Measurements from ENCODE around the gene SHANK1.
"Not testable (repeated sequence)": the region's sequence is repeated elsewhere in the genome, so short reads cannot be mapped to it uniquely, and the experiment has no call there.

SHANK1 gene

GRCh38 chr19:50719566-50719965 is at the start of gene SHANK1:
SHANK1 (minus strand) TSS chr19:50719802; CDS start chr19:50716919, 2,883 bp downstream.
- no peak for DNase-seq

GRCh38 chr19:50768277-50768676 is 48.7 kb upstream of the SHANK1 start:
- no peak for DNase-seq

- DNase-seq = not testable (repeated sequence)
Observed at GRCh38 chr19:50767263-50767662, 47.7 kb upstream of the SHANK1 start.

- not testable (repeated sequence) for DNase-seq
Observed at GRCh38 chr19:50766746-50767145, 47.1 kb upstream of the SHANK1 start.

DNA sequence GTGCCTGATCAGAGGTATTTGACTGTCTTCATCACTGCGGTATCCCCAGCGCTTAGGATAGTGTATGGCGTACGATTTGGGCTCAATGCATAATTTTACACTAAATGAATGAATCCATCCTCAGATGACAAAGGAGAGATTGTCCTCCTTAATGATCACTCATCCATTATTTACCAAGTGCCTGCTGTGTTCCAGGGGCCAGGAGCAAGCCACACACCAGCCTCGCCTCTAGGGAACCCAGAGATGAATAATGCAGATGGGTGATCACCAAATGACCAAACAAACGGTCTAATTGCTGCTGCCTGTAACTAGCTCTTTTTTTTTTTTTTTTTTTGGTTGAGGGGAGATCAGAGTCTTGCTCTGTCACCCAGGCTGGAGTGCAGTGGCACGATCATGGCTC is 44.8 kb upstream of the SHANK1 start:
- no peak for DNase-seq

DNA sequence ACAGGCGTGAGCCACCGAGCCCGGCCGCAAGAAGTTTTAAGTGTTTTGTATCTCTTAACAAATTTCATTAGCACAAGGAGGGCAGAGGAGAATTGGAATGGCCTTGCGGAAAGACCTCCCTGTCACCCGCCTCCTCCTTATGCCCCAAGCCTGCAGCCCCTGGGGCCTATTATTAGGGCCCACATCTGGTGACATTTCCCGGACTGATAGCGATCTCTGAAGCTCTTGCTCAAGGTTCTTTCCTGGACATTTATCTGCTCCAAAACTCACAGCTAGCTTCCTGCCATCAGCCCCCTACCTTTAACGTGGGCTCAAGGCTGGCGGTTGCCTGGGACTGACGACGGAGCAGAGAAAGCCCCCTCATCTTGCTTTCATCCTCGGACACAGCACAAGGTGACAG is 43.9 kb upstream of the SHANK1 start:
- DNase-seq = not testable (repeated sequence)

- not testable (repeated sequence) for DNase-seq
Observed at GRCh38 chr19:50761501-50761900, 41.9 kb upstream of the SHANK1 start.

- no peak for DNase-seq
Observed at GRCh38 chr19:50759886-50760285, 40.3 kb upstream of the SHANK1 start.

GRCh38 chr19:50759076-50759475 is 39.5 kb upstream of the SHANK1 start:
- not testable (repeated sequence) for DNase-seq

GRCh38 chr19:50757624-50758023 is 38.0 kb upstream of the SHANK1 start:
- not testable (repeated sequence) for DNase-seq

DNA sequence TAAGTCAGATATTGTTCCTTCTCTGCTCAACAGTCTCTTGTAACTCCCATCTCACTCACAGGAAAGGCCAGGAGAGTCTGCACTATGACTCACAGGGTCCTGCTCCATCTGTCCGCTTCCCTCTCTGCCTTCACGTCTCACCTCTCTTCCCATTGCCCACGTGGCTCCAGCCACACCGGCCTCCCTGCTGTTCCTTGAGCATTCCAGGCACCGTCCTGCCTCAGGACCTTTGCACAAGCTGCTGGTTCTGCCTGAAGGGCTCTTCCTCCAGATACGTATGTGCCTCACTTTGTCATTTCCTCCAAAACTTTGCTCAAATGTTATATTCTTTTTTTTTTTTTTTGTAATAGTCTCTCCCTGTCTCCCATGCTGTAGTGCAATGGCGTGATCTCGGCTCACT is 36.6 kb upstream of the SHANK1 start:
- not testable (repeated sequence) for DNase-seq

- no peak for DNase-seq
Observed at GRCh38 chr19:50753879-50754278, 34.3 kb upstream of the SHANK1 start.

DNA sequence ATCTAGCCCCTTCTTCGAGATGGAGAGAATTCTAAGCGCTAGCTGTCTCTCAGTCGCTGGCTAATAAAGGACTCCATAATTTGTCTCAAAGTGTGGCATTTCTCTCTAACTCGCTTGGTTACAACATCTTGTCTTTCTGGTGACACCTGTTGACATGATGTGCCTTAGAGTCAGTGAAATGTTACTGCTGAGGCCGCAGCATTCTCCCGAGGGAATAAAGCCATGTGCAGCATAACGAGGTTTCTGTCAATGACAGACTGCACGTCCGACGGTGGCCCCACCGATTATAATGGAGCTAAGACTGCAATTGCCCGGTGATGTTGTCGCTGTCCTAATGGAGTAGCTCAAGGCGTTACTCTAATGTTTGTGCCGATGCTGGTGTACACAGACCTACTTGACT is 30.4 kb upstream of the SHANK1 start:
- no peak for DNase-seq

- no peak for DNase-seq
Observed at GRCh38 chr19:50749490-50749889, 29.9 kb upstream of the SHANK1 start.

GRCh38 chr19:50747141-50747540 is 27.5 kb upstream of the SHANK1 start:
- DNase-seq = not testable (repeated sequence)

DNA sequence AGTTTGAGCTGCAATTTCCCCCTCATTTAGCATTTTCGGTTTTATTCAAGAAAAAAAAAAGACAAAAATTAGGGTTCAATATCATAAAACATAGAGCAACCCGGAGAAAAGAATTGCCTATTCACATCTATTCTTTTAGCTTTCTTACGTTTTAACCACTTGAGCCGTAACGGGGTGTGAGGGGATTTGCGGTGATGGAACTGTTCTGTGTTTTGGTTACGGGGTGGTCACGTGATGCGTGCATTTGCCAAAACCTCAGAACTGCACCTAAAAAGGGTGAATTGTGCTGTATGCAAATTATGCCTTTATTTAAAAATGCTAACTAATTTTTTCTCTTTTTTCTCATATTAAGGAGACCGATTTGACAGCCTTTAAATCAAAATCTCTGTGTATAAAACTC is 25.6 kb upstream of the SHANK1 start:
- no peak for DNase-seq

DNA sequence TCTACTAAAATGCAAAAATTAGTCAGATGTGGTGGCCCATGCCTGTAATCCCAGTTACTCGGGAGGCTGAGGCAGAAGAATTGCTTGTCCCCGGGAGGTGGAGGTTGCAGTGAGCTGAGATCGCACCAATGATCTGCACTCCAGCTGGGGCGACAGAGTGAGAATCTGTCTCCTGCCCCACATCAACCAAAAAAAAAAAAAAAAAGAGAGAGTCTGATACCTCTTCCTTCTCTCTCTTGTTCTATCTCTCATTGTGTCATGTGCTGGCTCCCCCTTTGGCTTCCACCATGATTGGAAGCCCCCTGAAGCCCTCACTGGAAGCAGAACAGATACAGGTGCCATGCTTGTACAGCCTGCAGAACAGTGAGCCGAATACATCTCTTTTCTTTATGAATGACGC is 23.9 kb upstream of the SHANK1 start:
- DNase-seq = no peak

- DNase-seq = no peak
Observed at GRCh38 chr19:50741179-50741933, 21.8 kb upstream of the SHANK1 start.

DNA sequence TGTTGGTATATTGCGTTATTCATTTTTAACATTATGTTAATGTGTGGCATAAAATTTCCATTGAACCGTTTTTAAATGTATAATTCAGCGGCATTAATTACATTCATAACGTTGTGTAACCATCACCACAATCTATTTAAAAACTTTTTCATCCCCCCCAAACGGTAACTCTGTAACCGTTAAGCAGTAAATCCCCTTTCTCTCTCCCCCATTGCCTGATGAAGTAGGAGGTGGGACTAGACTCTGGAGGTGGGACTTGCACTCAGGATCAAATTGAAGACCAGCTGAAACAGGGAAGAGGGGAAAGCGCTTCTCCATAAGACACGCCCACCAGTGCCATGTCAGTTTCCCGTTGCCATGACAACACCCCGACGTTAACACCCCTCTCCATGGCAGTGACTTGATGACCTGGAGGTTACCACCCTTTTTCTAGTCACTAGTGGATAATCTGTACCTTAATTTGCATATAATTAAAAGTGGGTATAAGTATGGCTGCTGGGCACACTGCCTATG is 20.4 kb upstream of the SHANK1 start:
- DNase-seq = no peak

DNA sequence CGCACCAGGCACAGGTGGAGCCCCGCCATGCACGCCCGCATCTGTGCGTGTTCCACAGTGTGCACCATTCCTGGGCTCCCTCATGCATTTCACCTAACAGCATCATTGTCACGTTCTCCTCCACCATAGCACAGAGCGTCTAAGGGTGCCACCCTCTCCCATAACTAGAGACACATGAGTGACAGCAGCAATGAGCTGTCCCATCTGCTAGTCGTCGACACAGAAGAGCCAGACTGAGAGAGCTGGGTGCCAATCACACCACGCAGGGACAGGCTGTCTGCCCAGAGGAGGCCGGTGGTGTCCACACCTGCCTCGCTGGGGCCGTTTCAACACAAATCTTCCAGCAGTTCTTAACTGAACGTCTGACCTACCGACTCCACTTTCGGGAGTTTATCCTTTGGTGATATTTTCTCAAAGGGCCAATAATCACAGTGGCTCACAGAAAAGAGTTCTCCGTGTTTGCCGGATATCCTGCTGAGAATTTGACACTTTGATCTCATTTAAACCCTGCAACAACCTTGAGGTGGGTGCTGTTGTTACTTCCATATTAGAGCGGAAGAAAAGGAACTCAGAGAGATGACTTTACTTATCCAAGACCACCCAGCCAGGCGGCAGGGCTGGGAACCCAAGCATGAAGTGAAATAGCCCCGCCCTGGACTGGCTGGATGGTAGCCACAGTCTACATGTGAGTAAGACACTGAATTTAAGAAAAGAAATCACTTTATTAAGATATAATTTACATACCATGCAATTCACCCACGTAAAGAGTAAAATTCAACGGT is 19.7 kb upstream of the SHANK1 start:
- DNase-seq = no peak

DNA sequence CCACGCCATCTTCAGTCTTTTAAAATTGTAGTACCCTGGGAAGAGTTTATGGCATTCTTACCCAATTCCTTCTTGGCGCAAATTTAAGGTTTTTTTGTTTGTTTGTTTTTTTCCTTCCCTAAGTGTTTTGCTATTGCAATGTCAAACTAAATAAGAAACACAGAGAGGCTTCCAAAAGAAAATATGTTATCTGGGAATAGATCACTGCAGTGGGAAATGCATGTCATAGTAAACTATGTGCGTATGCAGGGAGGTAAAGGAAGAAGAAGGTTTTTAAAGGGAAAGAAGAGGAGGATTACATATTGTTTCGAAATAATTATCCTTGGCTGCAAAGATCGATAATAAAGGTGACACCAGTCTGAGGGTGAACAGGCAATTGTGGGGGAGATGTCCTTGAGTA is 16.7 kb upstream of the SHANK1 start:
- no peak for DNase-seq

DNA sequence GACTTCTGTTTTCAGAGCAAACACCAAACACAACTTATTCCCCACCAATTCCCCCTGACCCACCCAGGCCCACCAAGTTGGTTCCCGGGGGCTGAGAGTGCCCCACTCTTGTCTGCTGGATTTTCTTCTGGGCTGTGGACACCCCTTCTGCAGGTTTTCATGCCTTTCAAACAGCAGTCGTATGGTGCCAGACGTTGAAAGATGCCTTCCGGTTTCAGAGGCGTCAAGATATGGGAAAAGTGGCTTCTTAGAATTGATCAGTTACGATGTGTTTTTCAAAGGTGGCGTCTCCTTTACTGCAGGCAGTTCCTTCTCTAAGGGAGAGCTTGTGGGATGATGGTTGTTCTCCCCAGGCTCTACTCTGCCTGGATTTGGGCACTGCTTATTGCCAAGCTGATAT is 16.3 kb upstream of the SHANK1 start:
- no peak for DNase-seq

- no peak for DNase-seq
Observed at GRCh38 chr19:50729894-50730293, 10.3 kb upstream of the SHANK1 start.

DNA sequence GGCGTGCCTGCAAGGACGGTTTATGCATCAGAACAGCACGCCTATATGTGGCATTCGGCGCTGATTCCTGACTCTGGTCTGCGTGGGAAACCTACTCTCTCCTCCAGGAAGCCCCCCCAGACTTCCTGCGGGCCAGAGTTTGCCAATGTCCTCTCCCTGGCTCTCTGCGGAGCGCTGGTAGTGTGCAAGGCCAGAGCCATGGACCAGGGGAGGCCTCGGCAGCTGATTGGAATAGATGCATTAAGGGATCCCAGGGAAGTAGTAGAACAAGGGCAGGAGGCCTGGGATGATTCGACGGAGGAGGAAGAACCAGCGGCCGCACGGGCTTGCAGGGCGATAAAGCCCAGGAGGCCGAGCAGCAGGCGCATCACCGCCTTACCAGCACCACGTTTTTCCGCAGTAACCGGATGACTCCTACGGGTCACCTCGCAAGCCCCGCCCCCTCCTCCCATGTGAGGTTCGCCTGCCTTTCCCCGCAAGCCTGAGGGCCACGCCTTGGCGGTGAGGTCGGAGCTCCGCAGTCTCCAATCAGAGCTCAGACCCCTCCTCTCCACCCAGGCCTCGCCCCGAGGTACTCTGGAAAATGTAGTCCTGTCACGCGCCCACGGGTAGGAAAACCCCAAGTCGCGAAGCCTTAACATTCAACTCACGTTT is 8.6 kb upstream of the SHANK1 start:
- no peak for DNase-seq

Data from NCI-H2081 treated with DMSO at 0.1 percent for 48 hours (cell line).